ENCODE measurements around the gene C5orf15. TPM values are rescaled to one million over a fixed set of nuclear protein-coding genes. Genes with fewer than 3 reads are reported as not detected.

C5orf15 gene
- total and polyA plus RNA-seq, 4 donors: 21.2 to 32.4 (median 28.7) TPM

DNA sequence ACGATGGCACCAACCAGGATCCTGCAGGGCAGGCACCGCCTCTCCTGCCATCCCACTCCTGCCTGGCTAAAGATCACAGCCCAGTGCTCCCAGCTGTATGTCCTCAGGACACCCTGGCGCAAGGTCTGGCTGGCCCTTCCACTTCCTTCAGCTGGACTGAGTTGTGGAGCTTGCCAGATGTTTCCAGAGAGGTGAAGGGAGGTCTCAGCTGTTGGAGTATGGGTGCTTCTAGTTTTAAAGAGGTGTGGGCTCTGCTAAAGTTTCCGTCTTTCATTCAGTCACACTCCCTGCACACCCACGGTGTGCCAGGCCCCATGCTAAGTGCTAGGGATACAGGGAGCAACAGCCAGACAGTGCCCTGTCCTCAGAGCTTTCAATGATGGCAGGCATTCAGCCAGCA lies 34.1 kb downstream of the C5orf15 start (continued):
- TF ChIP-seq HNF4A (conservative IDR thresholded peaks at IDR 0.05) (no peak), GABPA (IDR thresholded peaks at IDR 0.05 in 1 of 2, conservative IDR thresholded peaks at IDR 0.05 in 1 of 2) (no peak)

DNA sequence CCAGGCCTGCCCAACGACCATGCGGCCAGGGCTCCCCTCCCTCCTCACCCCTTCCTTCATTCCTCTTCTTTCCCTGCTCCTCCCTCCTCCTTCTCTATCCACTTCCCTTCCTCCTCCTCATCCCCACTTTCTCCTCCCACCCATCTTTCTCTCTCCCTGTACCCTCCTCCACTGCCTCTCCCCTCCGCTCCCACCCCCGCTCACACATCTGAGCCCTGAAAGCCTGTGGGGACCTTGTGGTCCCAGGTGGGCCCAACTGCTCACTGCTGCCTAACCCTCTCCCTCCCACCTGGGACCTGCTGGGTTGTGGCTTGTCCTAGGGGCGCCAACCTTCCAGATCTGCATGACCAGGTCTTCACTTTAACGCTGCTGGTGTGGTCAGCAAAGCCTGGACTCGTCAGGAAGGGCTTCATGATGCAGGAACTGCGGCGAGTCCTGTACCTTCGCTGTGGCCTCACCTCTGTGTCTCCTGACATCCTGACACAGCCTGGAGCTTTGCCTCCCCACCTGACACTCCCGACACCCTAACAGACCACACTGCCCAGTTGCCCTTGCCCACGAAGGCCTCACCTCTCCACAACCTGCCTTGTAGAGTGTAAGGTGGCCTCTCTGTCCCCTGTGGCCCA lies 34.6 kb downstream of the C5orf15 start:
- Histone ChIP-seq H3K27me3 (ENCODE audit: control insufficient read depth in 4 of 4, insufficient read depth in 4 of 4, low read length in 3 of 4) (no peaks in the 10 kb centered on the region), H3K4me3 (ENCODE audit: low read depth in 1 of 3, low read length in 3 of 3) (no peak overlapping the region), H3K9me3 (ENCODE audit: control insufficient read depth in 4 of 4, low read length in 3 of 4) (no peaks in the 10 kb centered on the region), H3K27ac (ENCODE audit: low read depth in 1 of 2, low read length in 2 of 2) (no peak overlapping the region), H3K9ac (ENCODE audit: low read depth in 1 of 2, low read length in 2 of 2) (no peak overlapping the region), H3K36me3 (ENCODE audit: control insufficient read depth in 4 of 4, insufficient read depth in 3 of 4, low read depth in 1 of 4, low read length in 3 of 4) (no peaks in the 10 kb centered on the region), H3K4me1 (ENCODE audit: control insufficient read depth in 4 of 4, insufficient read depth in 4 of 4, low read length in 3 of 4) (no peaks in the 10 kb centered on the region)
- no peak for TF ChIP-seq FOXA2 (IDR thresholded peaks at IDR 0.05)
- no peak for TF ChIP-seq RAD21 (IDR thresholded peaks at IDR 0.05)
- TF ChIP-seq GABPA (IDR thresholded peaks at IDR 0.05 in 1 of 2, conservative IDR thresholded peaks at IDR 0.05 in 1 of 2): no peak
- TF ChIP-seq REST (IDR thresholded peaks at IDR 0.05): no peak
- TF ChIP-seq HNF4A (conservative IDR thresholded peaks at IDR 0.05): no peak
- TF ChIP-seq CTCF (IDR thresholded peaks at IDR 0.05; ENCODE audit: low read depth, low read length, missing input control): no peak
- TF ChIP-seq NR2F2 (IDR thresholded peaks at IDR 0.05): no peak
- no peak for TF ChIP-seq SP1 (IDR thresholded peaks at IDR 0.05)
- no peak for TF ChIP-seq ZBTB33 (IDR thresholded peaks at IDR 0.05)
- no peak for TF ChIP-seq FOXA1 (IDR thresholded peaks at IDR 0.05)
- TF ChIP-seq JUND (IDR thresholded peaks at IDR 0.05): no peak
- no peak for TF ChIP-seq ATF3 (IDR thresholded peaks at IDR 0.05)
- no peak for TF ChIP-seq HNF4G (IDR thresholded peaks at IDR 0.05)
- no peak for TF ChIP-seq YY1 (IDR thresholded peaks at IDR 0.05)
- no peak for TF ChIP-seq TAF1 (conservative IDR thresholded peaks at IDR 0.05)
- TF ChIP-seq, protein P1, sequence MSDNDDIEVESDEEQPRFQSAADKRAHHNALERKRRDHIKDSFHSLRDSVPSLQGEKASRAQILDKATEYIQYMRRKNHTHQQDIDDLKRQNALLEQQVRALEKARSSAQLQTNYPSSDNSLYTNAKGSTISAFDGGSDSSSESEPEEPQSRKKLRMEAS (IDR thresholded peaks at IDR 0.05): no peak
- no peak for TF ChIP-seq EGR1 (IDR thresholded peaks at IDR 0.05; ENCODE audit: low read depth in 2 of 2)
- TF ChIP-seq RXRA (IDR thresholded peaks at IDR 0.05): no peak
- DNase-seq (ENCODE audit: low spot score): no peak
- WGBS: 93% methylated on average over 12 of the region's 12 CpGs
